Stimulated activated naive CD8-positive, alpha-beta T cell treated with anti-CD3 and anti-CD28 coated beads, Interleukin-15, Interleukin-2, amounts not matched to agents 100 U/mL and 50 U/mL, for 24 hours (primary cell): ENCODE data around the gene ST3GAL3.
"Not testable (repeated sequence)": the region's sequence is repeated elsewhere in the genome, so short reads cannot be mapped to it uniquely, and the experiment has no call there.

ENCODE experiments used
- ATAC-seq: fragments of 150-1000 bp; cut with Tn5 transposase; one replicate; pipeline ENCODE4 v1.10.0; 2021
- DNase-seq: peaks from one replicate; pipeline ENCODE4 v3.0.0; 2021

Gene ST3GAL3

DNA sequence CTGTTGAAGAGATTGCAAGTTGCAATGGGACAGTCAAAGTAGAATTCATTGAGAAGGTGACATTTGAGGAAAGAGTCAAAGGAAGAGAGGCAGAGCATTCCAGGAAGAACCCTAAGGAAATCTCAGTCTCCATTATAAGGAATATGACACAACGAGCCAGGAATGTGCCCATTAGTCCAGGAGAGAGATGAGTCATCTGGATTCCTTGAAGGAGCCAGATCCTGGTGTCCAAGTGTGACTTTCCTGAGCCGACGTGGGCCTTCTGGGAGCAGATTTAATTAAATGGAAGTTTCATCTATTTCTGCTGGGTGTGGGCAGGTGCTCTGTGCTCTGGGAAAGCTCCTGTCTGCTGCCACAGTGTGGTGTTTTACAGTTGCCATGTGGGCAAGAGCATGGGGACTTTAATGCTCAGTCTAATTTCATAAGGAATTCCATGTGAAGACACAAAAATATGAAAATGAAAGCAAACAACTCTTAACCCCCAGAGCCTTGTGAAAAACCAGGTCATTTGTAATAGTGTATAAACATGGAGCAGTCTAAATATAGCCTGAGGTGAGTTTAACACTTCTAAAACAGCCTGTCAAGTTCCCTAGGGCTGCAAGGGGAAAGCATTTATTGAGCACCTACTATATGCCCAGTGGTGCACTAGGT lies 114.8 kb downstream of the ST3GAL3 start:
- no peak for DNase-seq

DNA sequence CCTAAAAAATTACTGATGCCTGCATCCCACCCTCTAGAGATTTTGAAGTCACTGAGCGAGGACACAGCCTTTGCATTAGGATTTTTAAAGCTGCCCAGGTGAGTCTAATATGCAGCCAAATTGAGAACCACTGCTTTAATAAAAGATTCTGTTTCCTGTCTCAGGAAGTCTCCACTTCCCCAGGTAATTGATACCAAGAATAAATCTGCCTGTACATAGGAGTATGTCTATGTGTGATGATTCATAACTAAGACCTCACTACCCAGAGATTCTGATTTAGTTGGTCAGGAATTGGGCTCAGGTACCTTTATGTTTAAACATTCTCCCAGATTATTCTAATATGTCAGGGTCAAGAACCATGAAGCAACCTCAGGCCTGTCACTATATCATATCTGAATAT lies 117.5 kb downstream of the ST3GAL3 start:
- no peak for DNase-seq
- ATAC-seq: no peak

More for the DNA sequence above, 114.8 kb downstream of the ST3GAL3 start:
- ATAC-seq: no peak

DNA sequence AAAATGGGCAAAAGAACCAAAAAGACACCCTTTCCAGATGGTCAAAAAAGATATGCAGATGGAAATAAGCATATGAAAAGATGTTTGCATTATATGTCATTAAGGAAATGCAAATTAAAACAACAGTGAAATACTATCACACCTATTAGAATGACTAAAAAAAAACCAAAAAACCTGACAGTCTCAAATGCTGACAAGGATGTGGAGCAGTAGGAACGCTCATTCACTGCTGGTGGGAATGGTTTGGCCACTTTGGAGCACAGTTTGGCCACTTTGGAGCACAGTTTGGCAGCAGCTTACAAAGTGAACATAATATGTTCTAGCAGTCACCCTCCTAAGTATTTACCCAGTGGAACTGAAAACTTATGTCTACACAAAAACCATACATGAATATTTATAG lies 121.2 kb downstream of the ST3GAL3 start:
- DNase-seq: no peak
- ATAC-seq: no peak

- no peak for DNase-seq
- ATAC-seq: no peak
These were observed 123.5 kb downstream of the ST3GAL3 start for GRCh38 chr1:43830802-43831201.

DNA sequence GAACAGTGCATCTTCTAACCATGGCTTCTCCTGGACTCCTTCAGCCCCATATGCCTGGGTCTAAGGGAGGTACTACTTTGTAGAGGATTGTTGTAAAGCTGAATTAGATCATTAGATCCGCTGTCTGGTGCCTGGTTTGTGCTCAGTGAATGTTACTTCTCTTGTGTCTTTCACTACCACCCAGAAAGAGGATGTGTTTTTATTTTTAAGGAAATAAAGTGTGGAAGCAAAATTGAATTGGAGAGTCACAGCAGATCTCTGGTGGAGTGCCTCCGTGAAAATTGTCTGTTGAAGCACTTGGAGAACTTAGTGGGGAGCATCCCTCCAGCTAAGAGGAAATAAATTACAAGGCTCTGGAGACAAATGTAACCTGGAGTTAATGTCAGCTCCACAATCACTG lies 124.5 kb downstream of the ST3GAL3 start:
- no peak for DNase-seq

DNA sequence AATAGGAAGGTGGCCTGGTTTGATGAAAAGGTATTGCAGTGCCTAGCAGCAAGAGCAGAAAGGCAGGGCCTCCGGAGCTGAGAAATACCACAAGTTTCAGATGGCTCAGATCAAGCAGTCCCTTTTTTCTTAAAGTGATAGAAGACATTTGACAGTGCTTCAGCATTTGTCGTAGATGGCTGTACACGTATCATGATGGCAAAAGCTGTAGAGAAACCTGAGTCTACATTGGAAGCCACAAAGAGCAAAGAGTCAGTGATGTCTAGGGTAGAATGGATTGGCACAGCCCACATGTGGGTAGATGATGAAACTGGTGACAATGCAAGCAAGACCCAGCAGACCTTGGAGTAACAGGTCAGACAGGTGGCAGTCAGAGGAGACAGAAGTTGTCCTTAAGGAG lies 124.9 kb downstream of the ST3GAL3 start:
- DNase-seq: peak; percentile 22
- ATAC-seq: peak; percentile 63

More for the DNA sequence above, 124.5 kb downstream of the ST3GAL3 start:
- no peak for ATAC-seq

DNA sequence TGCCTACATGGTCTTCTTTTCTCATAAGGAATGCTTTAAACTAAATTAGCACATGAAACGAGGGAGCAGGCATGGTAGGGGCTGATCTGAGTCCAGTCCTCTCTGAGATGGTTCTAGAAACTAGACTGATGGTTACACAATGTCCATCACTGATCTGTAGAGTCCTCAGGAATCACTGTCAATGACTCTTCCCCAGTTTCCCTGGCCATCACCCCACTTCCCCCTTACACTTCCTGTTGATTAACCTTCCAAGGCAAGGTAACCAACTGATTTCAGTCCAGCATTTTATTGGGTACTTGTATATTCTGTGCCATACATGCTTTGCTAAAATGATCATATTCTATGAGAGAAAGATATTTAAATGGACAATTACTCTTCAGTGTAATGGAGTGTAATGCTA lies 125.7 kb downstream of the ST3GAL3 start:
- ATAC-seq: no peak
- no peak for DNase-seq

DNA sequence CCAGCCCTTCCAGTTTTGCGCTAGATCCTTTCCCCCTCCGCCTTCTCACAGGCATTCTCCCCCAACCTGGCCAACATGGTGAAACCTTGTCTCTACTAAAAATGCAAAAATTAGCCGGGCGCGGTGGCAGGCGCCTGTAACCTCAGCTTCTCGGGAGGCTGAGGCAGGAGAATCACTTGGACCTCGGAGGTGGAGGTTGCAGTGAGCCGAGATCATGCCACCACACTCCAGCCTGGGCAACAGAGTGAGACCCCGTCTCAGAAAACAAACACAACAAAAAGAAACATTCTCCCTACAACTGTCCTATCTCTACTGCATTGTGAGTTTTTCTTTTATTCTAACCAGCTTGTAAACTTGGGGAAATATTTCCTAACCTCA lies 126.6 kb downstream of the ST3GAL3 start:
- DNase-seq, ATAC-seq: not testable (repeated sequence)

DNA sequence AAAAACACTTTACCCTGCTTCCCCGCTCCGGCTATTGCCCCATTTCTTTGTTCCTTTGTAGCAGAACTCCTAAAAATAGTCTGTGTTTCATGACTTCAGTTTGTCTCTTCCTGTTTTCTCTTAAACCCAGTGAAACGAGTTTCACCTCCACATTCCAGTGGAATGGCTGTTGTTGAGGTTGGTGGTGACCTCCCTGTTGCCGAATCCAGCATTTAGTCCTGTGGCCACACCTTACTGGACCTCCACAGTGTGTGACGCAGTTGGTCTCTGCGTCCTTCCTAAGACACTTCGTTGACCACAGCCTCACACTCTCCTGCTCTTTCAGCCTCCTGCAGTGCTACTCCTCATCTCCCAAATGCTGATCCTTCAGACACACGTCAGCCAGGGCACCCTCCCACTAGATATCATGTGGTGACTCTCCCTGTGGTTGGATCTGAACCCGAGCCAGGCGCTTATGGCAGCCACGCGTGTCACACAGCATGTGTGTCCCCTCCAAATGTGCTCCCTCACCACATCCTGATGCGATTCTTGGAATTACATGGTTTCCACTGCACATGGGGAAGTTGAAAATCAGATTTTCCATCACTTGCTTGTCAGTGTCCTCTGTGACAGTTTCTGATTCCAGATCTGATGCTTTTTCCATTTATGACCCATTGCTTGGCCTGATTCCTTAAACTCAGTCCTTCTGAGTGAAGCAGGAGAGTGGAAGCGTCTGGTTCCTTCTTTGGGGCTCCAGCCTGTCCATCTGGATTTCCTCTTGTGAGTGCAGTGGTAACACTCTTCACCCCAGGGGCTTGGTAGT lies 127.1 kb downstream of the ST3GAL3 start:
- peak; percentile 26 for ATAC-seq
- DNase-seq: peak; percentile 55

- ATAC-seq (no peak), DNase-seq (peak; percentile 15)
These were observed 128.0 kb downstream of the ST3GAL3 start for GRCh38 chr1:43835082-43836021.

DNA sequence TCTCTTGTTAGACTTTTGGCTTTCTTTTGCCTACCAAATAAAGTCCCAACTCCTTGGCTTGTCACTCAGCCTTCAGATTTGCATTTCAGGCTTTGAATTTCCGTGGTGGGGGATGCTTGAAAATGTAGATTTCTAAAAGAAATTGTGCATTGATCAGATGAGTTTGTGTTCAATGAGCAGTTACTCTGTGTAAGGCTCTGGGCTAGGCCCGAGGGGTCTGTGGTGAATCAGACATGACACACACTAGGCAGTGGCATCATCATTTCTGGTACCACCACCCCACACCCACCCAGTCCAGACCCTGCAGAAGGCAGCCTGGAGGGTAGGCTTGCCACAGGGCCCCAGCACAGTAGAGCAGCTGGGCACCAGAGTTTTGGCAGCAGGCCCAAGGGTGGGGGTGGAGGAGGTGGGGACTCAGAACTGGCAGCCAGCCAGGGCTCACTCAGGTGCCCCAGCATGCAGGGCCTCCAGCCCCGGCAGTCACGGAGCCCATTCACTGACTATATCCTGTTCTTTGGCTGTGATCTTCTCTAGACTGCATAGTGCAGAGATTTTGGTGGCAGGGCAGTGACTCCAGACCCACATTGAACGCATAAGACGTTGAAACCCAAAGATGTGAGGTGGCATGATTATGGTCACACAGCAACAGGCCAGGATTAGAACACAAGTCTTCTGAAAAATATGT lies 129.1 kb downstream of the ST3GAL3 start:
- peak; percentile 82 for DNase-seq
- ATAC-seq: peak; percentile 77

- no peak for DNase-seq
- ATAC-seq: no peak
These were observed 131.7 kb downstream of the ST3GAL3 start for GRCh38 chr1:43839056-43839455.

- no peak for DNase-seq
These were observed 134.2 kb downstream of the ST3GAL3 start for GRCh38 chr1:43841321-43842174.

DNA sequence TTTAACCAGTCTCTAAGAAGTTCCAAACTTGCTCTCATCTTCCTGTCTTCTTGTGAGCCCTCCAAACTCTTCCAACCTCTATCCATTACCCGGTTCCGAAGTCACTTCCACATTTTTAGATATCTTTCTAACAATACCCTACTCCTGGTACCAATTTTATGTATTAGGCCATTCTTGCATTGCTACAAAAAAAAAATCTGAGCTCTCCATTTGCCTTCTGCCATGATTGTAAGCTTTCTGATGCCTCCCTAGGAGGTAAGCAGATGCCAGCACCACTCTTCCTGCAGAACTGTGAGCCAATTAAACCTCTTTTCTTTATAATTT lies 134.8 kb downstream of the ST3GAL3 start:
- ATAC-seq: no peak
- DNase-seq: no peak

More at GRCh38 chr1:43841321-43842174, 134.2 kb downstream of the ST3GAL3 start:
- no peak for ATAC-seq

GRCh38 chr1:43843684-43844083 lies 136.3 kb downstream of the ST3GAL3 start:
- ATAC-seq (no peak), DNase-seq (no peak)

DNA sequence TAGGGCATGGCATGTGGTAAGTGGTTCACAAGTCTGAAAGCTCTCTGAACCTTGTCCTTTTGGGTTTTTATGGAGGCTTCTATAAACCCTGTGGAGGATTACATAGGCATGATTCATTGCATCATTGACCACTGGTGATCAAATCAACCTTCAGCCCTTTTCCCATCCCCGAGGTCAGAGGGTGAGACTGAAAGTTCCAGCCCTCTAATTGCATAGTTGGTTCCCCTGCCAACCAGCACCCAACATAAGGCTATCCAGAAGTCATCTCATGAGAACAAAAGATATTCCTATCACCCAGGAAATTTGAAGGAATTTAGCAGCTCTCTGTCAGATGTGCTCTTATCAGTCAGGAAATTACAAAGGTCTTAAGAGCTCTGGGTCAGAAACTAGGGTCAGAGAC lies 136.8 kb downstream of the ST3GAL3 start:
- ATAC-seq (peak; percentile 28), DNase-seq (no peak)

GRCh38 chr1:43847290-43847689 lies 140.0 kb downstream of the ST3GAL3 start:
- DNase-seq (no peak), ATAC-seq (no peak)

- ATAC-seq: no peak
These were observed 140.5 kb downstream of the ST3GAL3 start for GRCh38 chr1:43847882-43848281.

DNA sequence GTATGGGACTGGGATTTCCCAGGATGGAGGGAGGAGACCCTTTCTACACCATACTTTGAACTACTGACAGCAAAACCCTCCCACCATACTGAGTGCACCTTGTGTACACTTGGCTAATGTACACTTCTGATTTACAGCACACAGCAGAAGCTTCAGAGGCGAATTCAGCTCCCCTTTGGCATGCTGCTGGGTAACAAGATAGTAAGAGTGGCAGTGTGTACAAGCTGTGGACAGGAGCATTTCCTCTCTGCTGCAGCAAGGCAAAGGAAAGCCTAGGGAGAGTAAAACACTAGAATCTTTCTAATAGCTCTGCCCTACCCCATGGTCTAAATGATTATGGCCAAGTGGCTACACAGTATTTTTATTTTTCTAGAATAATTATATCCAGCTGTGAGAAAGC lies 142.3 kb downstream of the ST3GAL3 start:
- no peak for DNase-seq
- ATAC-seq: no peak

More at GRCh38 chr1:43847882-43848281, 140.5 kb downstream of the ST3GAL3 start:
- no peak for DNase-seq

- no peak for ATAC-seq
- no peak for DNase-seq
These were observed 143.4 kb downstream of the ST3GAL3 start for GRCh38 chr1:43850591-43851233.
